ENCODE results near the gene ZNF831.

DNA sequence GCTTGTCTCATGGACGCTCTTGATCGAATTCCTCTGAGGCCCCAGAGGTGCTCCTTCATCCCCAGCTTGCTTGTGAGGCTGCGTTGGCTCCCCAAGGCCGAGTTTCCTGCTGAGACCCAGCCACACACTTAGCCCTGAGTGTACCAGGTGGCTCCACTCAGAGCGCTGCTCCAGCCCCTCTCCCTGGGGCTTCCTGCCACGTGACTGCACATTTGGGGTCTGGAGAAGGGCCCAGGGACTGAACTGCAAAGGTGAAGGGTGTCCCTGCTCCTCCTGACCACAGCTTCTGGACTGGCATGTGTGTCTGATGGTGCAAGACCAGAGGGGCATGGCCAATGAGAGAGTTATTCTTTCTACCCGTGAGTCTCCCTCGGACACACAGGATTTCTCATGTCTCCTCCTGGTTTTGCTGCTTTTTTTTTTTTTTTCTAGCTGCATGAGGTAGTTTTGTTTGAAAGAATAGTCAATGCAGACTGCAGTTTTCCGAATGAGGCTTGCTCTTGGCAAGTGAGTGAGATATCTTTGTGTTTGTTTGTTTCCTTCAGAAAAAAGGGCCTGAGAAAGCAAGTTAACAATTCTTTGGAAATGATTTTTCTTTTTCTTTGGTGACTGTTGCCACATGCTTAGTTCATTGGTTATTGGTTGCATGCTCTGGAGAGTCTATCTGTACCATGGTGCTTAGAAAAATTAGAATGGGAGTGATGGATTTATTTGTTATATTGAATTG, 3.1 kb upstream of the ZNF831 start:
- TF ChIP-seq CREB1 (CRISPR knock-in tag; IDR thresholded peaks at IDR 0.05) (no peak), ELF4 (CRISPR knock-in tag; IDR thresholded peaks at IDR 0.05; ENCODE audit: low read depth) (no peak), EMX1 (CRISPR knock-in tag; IDR thresholded peaks at IDR 0.05) (no peak), ETV6 (CRISPR knock-in tag; IDR thresholded peaks at IDR 0.05) (no peak)
- TF ChIP-seq, protein P1, sequence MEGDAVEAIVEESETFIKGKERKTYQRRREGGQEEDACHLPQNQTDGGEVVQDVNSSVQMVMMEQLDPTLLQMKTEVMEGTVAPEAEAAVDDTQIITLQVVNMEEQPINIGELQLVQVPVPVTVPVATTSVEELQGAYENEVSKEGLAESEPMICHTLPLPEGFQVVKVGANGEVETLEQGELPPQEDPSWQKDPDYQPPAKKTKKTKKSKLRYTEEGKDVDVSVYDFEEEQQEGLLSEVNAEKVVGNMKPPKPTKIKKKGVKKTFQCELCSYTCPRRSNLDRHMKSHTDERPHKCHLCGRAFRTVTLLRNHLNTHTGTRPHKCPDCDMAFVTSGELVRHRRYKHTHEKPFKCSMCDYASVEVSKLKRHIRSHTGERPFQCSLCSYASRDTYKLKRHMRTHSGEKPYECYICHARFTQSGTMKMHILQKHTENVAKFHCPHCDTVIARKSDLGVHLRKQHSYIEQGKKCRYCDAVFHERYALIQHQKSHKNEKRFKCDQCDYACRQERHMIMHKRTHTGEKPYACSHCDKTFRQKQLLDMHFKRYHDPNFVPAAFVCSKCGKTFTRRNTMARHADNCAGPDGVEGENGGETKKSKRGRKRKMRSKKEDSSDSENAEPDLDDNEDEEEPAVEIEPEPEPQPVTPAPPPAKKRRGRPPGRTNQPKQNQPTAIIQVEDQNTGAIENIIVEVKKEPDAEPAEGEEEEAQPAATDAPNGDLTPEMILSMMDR (IDR thresholded peaks at IDR 0.05), result no peak
- TF ChIP-seq, protein P2, sequence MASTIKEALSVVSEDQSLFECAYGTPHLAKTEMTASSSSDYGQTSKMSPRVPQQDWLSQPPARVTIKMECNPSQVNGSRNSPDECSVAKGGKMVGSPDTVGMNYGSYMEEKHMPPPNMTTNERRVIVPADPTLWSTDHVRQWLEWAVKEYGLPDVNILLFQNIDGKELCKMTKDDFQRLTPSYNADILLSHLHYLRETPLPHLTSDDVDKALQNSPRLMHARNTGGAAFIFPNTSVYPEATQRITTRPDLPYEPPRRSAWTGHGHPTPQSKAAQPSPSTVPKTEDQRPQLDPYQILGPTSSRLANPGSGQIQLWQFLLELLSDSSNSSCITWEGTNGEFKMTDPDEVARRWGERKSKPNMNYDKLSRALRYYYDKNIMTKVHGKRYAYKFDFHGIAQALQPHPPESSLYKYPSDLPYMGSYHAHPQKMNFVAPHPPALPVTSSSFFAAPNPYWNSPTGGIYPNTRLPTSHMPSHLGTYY (CRISPR knock-in tag; IDR thresholded peaks at IDR 0.05), result no peak
- TF ChIP-seq, protein P3, sequence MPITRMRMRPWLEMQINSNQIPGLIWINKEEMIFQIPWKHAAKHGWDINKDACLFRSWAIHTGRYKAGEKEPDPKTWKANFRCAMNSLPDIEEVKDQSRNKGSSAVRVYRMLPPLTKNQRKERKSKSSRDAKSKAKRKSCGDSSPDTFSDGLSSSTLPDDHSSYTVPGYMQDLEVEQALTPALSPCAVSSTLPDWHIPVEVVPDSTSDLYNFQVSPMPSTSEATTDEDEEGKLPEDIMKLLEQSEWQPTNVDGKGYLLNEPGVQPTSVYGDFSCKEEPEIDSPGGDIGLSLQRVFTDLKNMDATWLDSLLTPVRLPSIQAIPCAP (CRISPR knock-in tag; IDR thresholded peaks at IDR 0.05), result no peak
- TF ChIP-seq, protein P4, sequence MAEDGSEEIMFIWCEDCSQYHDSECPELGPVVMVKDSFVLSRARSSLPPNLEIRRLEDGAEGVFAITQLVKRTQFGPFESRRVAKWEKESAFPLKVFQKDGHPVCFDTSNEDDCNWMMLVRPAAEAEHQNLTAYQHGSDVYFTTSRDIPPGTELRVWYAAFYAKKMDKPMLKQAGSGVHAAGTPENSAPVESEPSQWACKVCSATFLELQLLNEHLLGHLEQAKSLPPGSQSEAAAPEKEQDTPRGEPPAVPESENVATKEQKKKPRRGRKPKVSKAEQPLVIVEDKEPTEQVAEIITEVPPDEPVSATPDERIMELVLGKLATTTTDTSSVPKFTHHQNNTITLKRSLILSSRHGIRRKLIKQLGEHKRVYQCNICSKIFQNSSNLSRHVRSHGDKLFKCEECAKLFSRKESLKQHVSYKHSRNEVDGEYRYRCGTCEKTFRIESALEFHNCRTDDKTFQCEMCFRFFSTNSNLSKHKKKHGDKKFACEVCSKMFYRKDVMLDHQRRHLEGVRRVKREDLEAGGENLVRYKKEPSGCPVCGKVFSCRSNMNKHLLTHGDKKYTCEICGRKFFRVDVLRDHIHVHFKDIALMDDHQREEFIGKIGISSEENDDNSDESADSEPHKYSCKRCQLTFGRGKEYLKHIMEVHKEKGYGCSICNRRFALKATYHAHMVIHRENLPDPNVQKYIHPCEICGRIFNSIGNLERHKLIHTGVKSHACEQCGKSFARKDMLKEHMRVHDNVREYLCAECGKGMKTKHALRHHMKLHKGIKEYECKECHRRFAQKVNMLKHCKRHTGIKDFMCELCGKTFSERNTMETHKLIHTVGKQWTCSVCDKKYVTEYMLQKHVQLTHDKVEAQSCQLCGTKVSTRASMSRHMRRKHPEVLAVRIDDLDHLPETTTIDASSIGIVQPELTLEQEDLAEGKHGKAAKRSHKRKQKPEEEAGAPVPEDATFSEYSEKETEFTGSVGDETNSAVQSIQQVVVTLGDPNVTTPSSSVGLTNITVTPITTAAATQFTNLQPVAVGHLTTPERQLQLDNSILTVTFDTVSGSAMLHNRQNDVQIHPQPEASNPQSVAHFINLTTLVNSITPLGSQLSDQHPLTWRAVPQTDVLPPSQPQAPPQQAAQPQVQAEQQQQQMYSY (CRISPR knock-in tag; IDR thresholded peaks at IDR 0.05), result no peak

Measured in WTC11 (cell line).